IPS DF 4.7 (cell line): ENCODE measurements around the gene KIF16B.
"Not testable (repeated sequence)": the region's sequence is repeated elsewhere in the genome, so short reads cannot be mapped to it uniquely, and the experiment has no call there.

Experiments used
- DNase-seq: peaks from one replicate; pipeline ENCODE4 v3.0.0-alpha.2; 2013; ENCODE audit warnings: low spot score; ENCODE audit errors: extremely low read depth

KIF16B gene, protein sequence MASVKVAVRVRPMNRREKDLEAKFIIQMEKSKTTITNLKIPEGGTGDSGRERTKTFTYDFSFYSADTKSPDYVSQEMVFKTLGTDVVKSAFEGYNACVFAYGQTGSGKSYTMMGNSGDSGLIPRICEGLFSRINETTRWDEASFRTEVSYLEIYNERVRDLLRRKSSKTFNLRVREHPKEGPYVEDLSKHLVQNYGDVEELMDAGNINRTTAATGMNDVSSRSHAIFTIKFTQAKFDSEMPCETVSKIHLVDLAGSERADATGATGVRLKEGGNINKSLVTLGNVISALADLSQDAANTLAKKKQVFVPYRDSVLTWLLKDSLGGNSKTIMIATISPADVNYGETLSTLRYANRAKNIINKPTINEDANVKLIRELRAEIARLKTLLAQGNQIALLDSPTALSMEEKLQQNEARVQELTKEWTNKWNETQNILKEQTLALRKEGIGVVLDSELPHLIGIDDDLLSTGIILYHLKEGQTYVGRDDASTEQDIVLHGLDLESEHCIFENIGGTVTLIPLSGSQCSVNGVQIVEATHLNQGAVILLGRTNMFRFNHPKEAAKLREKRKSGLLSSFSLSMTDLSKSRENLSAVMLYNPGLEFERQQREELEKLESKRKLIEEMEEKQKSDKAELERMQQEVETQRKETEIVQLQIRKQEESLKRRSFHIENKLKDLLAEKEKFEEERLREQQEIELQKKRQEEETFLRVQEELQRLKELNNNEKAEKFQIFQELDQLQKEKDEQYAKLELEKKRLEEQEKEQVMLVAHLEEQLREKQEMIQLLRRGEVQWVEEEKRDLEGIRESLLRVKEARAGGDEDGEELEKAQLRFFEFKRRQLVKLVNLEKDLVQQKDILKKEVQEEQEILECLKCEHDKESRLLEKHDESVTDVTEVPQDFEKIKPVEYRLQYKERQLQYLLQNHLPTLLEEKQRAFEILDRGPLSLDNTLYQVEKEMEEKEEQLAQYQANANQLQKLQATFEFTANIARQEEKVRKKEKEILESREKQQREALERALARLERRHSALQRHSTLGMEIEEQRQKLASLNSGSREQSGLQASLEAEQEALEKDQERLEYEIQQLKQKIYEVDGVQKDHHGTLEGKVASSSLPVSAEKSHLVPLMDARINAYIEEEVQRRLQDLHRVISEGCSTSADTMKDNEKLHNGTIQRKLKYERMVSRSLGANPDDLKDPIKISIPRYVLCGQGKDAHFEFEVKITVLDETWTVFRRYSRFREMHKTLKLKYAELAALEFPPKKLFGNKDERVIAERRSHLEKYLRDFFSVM (N-terminal part only)

DNA sequence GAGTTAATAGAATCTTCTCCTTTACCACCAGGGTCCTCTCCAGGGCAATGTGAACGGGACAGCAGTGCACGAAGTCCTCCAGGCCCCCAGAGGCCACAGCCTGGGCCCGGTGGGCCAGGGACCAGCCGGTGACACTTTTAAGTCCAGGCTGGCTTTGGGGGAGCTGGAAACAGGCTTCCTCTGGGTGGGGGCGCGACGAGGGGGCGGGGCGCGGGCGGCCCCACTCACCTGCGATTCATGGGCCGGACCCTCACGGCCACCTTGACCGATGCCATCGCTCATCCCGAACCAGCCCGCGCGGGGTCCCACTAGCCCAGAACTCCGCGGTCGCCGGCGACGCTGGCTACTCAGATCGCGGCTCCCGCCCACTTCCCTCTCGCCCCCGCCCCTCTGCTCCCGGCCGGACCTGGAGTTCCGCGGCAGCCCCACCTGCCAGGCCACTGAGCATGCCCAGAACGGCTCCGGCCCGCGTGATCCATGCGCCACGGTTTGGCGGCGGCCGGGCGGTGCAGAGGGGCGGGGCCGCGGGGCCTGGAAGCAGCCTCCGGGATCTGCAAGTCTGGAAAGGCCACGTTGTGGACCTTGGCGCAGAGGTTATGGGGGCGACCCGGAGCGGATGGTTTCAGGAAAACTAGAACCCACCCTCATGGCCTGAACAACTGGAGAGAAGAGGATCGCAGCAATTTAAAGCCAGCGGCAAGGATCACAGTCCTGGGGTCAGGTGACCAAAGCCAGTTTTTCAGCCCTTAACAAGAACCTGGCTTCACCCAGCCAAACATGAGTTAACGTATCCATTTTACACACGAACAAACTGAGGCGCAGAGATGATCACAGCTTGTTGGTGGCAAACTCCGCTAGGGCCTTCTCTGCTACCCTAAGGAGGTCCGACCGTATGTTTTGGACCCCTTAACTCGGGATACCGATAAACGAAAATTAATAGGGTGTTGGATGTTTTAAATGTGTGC lies at the start of gene KIF16B:
Gene KIF16B, minus strand, starts transcription at position 448 of the 965 bp plus-strand sequence. Its CDS starts 173 bp downstream, at position 275.
- DNase-seq = no peak

DNA sequence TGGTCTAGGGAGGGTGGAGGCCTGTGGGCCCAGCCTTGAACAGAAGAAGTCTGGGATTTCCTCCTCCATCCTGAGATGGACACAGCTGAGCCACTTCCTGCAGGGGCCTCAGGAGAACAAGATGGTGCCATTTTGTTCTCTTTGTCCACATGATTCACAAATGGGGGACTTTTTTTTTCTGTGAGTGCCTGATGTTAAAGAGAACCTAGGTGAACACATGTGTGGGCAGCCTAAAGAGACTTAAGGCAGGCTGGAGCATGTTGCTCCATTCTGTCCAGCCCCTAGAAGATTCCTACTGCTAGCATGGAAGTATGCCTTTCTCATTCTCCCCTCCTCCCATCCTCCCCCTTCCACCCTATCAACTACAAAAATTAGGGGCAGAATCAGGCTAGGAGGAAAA lies 49.3 kb upstream of the KIF16B start:
- DNase-seq = no peak

DNA sequence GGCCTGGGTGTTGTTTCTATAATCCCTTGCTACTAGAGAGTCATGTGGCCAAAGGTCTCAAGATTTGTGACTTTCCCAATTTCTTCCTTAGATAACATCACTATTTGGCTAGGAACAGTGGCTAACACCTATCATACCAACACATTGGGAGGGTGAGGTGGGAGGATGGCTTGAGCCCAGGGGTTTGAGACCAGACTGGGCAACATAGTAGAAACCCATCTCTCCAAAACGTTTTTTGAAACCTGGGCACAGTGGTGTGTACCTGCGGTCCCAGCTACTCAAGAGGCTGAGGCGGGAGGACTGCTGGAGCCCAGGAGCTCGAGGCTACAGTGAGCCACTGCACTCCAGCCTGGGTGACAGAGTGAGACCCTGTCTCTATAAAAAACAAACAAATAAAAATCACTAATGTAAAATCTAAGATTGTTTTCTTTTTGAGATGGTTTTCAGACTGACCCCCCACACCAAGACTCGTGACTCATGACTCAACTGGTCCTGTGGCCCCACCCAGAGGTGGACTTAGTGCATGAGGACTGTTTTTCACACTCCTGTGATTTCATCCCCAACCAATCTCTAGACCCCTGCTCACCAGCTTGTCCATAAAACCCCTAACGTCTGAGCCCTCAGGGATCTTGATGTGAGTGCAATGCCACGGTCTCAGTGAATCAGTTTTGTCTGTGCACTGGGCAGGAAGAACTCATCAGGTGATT lies 48.3 kb upstream of the KIF16B start:
- DNase-seq = no peak

DNA sequence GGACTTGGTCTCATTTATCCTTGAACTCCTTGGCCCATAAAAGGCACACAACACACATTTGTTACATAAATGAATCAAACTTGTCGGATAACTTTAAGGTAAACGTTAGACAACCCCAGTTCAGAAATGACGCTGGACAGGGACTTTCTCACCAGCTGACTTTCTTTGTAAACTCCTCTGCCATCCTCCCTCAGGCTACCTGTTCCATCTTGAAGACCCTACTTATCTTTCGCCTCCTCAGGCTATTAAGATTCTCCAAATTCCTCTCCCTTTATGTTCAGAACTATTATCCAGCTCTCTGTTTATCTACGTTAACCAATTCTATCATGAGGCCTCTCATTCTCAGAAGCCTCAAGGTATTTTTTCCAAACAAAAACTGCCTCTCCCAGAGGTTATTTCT lies 47.7 kb upstream of the KIF16B start:
- DNase-seq = no peak

DNA sequence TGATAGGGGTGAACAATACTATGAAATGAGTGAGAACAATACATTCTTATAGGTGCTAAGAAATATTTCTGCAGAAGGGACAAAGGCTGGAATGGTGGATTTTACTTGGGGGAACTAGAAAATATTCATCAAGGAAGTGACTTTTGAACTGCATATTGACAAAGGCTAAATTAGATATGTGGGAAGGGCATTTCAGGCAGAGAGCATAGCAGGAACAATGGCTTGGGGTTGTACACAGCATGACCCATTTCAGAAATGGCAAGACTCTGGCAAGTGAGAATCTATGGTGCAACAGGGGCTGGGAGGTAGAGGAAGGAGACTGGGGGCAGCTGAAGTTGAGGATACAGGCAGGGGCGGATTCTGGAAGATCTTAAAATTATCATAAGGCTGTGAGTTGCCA lies 46.7 kb upstream of the KIF16B start:
- DNase-seq = no peak

DNA sequence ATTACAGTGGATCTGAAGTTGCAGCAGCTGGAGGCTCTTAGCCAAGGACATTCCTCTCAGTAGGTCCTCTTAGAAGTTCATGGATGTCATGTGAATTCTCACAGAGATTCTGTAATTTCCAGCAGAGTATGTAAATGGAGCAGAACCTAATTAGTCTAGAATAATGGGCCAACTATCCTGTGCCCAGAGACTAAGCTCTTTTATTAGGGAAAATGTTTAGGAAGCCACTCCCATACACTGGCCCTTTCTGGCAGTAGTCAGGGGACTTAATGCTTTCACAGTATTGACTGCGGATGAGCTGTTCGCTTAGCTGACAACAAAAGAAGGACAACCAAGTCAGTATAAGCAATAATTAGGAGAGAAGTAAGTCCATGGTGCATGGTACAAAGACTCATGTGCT lies 43.8 kb upstream of the KIF16B start:
- no peak for DNase-seq

DNA sequence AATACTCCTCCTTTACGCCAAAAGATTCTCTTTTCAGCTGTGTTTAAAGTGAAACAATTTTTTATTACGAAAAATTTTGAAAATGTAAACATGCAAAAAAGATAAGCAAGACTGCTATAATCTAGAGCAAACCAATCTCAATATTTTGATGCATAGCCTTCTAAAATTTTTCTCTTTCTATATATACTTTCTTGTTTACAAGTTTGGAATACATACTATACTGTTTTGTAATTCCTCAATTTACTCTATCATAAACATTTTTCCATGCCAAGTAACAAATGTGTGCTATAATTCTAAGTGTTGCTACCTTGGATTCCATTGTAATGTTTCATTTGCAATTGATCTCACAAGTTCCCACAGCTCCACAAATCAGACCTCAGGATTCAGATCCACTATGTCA lies 43.1 kb upstream of the KIF16B start:
- DNase-seq = no peak

DNA sequence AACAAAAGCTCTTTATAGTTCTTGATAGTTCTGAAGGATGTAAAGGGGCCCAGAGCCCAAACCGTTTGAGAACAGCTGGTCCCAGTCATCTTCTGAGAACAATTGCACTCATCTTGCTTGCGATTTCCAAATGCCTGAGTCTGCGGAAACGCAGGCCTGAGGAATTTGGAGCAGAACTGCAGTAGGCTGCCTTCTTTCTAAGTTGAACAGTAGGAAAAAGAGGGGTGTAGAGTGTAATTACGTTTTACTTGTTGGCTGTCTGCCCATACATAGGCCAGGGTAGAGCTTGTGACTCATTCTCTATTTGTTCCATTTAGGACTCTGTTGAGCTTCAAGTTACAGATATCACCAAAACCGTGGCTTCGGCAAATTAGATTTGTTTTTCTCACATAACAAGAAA lies 42.0 kb upstream of the KIF16B start:
- DNase-seq = no peak

DNA sequence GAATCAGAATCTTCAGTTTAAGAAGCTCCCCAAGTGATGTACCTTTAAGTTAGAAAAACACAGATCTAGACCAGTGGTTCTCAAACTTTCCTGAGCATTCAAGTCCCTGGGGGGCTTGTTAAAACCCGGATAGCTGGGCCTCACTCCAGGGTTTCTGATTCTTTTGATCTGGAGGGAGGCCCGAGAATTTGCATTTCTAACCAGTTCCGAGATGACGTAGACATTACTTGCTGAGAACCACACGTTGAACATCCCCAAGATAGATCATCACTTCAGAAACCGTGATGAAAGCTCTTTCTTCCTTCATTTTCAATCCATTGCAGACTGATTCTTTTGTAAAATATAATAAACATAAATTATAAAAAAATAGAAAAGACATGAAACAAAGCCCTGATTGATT lies 40.7 kb upstream of the KIF16B start:
- DNase-seq = no peak

DNA sequence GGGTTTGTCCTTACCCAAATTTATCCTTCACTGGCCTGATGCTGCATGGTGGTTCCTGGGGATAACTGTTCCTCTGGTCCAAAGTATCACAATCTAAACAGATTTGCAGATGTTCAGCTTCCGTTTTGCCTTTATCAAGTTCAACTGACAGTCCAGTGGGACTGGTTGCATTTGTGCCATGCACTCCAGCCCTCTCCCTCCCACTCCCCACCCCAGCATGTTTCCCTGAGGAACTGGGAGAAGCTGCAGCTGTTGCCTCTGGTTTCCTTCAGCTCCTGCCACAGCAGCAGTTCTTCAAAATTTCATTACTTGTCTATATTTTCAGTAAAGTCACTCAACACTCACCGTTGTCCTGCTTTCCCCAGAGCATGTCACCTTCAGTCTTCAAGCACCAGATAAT lies 39.5 kb upstream of the KIF16B start:
- DNase-seq = no peak

DNA sequence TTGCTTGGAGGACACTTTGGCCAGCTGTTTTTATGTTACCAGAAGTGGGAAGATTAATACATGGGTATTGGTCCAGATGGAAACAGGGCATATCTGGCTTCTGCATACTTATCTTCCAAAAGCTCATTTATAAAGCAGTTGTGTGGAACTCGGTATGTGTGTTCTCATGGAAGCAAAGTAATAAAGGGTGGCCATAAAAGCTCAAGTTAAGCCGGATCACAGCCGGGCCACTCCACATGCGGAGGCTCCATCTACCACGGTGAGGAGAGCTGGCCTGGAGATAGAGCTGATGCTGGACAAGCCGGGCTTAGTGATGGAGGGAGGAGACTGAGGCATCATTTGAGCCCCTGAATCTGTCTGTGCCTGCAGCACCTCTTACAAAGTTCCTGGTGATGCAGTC lies 38.6 kb upstream of the KIF16B start:
- DNase-seq = no peak

DNA sequence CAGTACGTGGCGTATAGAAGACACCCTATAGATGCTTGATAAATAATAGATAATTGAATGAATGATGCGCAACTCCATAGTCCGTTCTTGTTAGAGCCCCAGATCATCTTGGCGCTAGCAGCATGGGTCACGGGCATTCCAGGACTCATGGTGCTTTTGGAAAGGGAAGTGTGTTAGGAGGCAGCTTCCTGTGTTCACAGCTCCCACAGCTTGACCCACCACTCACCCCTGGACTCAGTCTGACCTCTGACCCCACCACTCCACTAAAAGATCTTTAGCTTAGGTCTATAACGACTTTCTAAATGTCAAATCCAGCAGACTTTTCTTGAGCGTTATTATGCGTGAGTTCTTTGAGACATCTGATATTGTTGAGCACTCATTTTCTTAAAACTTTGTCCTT lies 35.8 kb upstream of the KIF16B start:
- no peak for DNase-seq

DNA sequence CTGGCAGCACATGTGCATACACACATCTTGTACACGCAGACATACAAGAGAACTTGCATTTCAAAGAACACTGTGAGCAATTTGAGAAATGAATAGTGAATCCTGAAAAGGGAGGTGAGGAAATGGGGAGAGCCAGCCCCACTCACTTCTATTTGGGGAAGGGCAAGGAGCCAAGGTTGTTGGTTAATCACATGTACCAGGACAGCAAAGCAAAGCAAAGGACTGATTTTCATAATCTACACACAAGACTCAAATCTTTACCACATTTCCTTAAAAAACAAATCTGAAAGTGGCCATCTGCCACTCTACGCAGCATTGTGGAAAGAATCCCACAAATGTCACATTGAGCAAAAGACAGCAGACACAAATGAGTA lies 35.0 kb upstream of the KIF16B start:
- no peak for DNase-seq

DNA sequence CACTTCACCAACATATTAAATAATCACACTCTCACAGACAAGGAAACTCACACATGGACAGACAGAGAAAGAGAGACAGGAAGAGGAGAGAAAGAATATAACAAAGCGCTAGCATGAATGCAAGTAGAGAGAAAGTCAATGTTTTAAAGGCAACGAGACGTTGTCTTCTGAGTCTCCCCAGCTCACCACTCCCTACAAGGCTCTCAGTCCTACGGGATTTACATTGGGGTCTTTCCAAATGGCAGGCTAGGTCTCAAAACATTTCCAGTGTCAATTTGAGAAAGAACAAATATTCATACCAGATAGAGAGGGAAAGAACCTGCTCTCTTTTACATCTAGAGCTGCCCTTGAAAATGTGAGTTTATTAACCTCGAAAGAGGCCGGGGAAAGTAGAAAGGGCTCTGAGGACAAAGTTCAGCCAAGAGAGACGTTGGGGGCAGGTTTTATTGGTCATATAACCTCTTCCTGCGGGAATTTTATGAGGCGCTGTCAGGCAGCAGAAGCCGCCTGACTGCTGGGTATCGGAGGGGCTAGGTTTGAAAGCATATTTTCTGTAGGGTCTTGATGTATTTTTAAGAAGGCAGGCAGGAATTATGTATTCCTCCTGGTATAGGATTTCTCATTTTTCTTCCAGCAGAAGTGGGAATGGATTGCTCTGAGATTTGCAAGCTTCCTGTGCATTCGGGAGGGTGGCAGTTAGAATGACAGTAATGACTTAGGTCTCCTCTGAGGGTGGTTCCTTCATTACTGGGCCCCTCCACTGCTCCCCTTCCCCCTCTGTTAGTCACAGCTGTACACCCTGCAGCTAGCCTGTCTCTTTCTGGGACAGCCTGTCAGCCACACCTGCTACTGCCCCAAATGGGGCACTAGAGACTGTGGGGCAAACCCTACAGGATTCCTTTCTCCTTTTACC lies 34.4 kb upstream of the KIF16B start:
- DNase-seq = no peak

DNA sequence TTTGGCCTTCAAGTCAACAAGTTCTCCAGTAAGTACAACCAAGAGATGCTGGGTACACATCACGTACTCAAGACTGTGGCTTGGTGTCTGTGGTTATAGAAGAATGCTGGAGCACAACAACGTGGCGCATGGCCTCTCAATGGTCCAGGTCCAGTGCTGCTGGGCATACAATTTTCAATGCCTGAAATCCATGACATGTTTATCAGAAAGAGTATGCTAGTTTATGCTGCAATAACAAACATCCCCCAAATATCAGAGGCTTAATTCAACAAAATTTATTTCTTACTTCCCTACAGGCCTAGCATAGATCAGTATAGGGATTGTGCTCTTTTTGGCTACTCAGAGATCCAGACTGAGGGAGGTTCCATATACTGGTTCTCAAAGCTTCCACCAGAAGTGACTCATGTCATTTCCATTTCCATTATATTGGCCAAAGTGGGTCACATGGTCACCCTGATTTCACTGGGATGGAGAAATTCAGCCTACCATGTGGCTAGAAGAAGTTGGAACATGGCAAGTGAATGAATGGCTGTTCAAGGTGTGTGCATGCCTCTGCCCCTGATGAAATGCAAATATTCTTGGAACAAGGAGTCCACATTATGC lies 33.3 kb upstream of the KIF16B start:
- no peak for DNase-seq

DNA sequence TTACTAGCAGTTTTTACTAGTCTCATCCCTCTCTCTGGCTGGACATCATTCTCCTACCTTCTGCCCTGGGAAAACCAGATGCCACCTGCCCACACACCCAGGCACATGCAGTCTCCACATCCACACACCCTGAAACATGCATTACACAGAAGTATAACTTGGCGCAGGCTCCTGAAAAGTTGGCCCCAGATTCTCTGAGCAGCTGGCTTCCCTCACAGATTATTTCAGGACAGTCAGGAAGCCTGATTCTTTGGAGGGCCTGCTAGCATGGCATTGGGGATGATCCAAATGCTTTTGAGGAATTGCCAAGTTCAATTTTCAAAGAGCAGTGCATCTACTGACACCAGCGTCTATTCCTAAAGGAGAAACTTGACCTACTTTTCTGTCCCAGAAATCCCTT lies 27.8 kb upstream of the KIF16B start:
- no peak for DNase-seq

DNA sequence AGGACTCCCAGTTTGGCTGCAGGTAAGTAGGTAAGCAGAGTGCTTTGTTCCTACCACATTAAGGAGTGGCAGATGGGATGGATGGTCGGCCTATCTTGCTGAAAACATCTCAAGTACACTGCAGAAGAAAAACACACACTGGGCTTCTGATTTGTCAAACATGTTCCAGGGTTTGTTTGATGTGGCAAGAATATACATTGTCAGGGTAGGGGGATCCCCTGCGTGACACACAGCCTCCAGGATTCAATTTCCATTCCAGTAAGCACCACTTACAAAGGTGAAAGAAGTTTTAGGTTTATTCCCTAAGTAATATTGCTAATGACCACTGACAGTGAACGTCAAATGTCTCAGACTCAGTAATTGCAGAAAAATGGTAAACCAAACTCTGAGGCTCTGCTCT lies 26.0 kb upstream of the KIF16B start:
- no peak for DNase-seq

DNA sequence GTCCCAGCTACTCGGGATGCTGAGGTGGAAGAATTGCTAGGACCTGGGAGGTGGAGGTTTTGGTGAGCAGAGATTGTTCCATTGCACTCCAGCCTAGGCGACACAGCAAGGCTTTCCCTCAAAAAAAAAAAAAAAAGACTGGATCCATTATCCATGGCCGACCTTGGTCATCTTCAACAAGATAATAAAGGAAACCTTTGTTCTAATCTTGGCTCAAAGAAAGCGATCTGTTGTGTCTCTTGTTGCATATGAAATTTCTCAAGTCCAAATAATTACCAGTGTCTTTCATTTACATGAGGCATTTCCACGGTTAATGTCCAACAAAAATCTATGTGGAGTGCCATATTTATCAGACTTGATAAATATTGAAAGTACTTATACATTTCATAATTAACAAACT lies 23.7 kb upstream of the KIF16B start:
- DNase-seq = no peak

DNA sequence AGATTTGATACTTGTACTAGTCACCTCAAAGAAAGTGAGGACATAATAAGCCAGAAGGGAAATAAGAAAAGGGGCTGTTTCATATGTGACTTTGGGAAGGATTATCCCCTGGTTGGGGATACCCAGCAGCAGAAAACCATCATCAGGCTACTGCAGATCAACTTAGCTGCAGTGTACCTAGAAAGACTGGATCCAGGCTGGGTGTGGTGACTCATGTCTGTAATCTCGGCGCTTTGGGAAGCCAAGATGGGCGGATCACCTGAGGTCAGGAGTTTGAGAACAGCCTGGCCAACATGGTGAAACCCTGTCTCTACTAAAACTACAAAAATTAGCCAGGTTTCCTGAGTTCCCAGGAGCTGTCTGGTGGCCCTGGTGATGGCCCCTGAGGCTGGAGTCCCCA lies 23.2 kb upstream of the KIF16B start:
- not testable (repeated sequence) for DNase-seq
